IMR-90 (cell line): ENCODE results near the gene IL13RA1. TPM values are rescaled to one million over a fixed set of nuclear protein-coding genes. Genes with fewer than 3 reads are reported as not detected.

ENCODE experiments used
- ATAC-seq: fragments of 200-7000 bp; cut with Tn5 transposase; 2 replicates; pipeline ENCODE4 v1.9.1; 2020; ENCODE audit warnings: low read depth, mild to moderate bottlenecking, moderate library complexity
- BruUV-seq: library from RNA; stranded (reverse); fragments of 400-500 nt; replicated peaks from 2 replicates; lab custom pipeline; 2021; lab: Mats Ljungman, UMichigan
- CTCF ChIA-PET: fragments of 300-600 bp; formaldehyde crosslinking; extraction: SDS; loops from one replicate; lab custom pipeline; 2021; ENCODE audit warnings: antibody characterized with exemption; lab: Yijun Ruan, JAX
- POLR2A ChIA-PET: fragments of 300-600 bp; sonication (Branson Sonifier 250); formaldehyde crosslinking; loops from one replicate; lab custom pipeline; 2022; ENCODE audit warnings: antibody characterized with exemption; ENCODE audit not compliant: unreplicated experiment; lab: Charles Lee
- DNase-seq: peaks from one replicate; pipeline ENCODE4 v3.0.0; 2013
- H2AFZ ChIP-seq: replicated peaks from 2 replicates; pipeline ENCODE3; 2013; ENCODE audit warnings: low read length, mild to moderate bottlenecking; ENCODE audit not compliant: poor library complexity
- H2AK5ac ChIP-seq: 2 replicates; pipeline ENCODE4 v1.6.1; 2013; ENCODE audit warnings: low read depth, low read length, inconsistent platforms
- H2AK9ac ChIP-seq: replicated peaks from 2 replicates; pipeline ENCODE3; 2013; ENCODE audit warnings: mild to moderate bottlenecking, low read depth, low read length, moderate library complexity; ENCODE audit not compliant: poor library complexity
- H2BK120ac ChIP-seq: 2 replicates; pipeline ENCODE4 v1.6.1; 2013; ENCODE audit warnings: low read depth, low read length, inconsistent platforms
- H2BK15ac ChIP-seq: 3 replicates; pipeline ENCODE4 v1.6.1; 2013; ENCODE audit warnings: low read depth, low read length, inconsistent platforms
- H2BK20ac ChIP-seq: 2 replicates; pipeline ENCODE4 v1.6.1; 2013; ENCODE audit warnings: low read depth, mild to moderate bottlenecking, inconsistent platforms, low read length, moderate library complexity
- H2BK5ac ChIP-seq: 2 replicates; pipeline ENCODE4 v1.6.1; 2013; ENCODE audit warnings: mild to moderate bottlenecking, low read depth, low read length, inconsistent platforms; ENCODE audit not compliant: poor library complexity, severe bottlenecking
- H3K14ac ChIP-seq: replicated peaks from 2 replicates; pipeline ENCODE4 v1.6.1; 2013; ENCODE audit warnings: low read depth, low read length, inconsistent platforms
- H3K18ac ChIP-seq: 2 replicates; pipeline ENCODE4 v1.6.1; 2013; ENCODE audit warnings: low read depth, low read length, control low read depth
- H3K23ac ChIP-seq: 2 replicates; pipeline ENCODE4 v1.6.1; 2013; ENCODE audit warnings: low read depth, low read length, inconsistent platforms
- H3K27ac ChIP-seq: 2 replicates; pipeline ENCODE4 v1.5.1; 2013; ENCODE audit warnings: mild to moderate bottlenecking, control low read depth, low read length; ENCODE audit not compliant: insufficient read depth
- H3K27me3 ChIP-seq: 2 replicates; pipeline ENCODE4 v1.6.1; 2013; ENCODE audit warnings: low read length; ENCODE audit not compliant: control insufficient read depth, insufficient read depth
- H3K36me3 ChIP-seq: 2 replicates; pipeline ENCODE4 v1.6.1; 2013; ENCODE audit warnings: low read length, mixed read lengths; ENCODE audit not compliant: control insufficient read depth, insufficient read depth
- H3K4ac ChIP-seq: 2 replicates; pipeline ENCODE4 v1.6.1; 2013; ENCODE audit warnings: low read depth, low read length, inconsistent platforms
- H3K4me1 ChIP-seq: 2 replicates; pipeline ENCODE4 v1.6.1; 2013; ENCODE audit warnings: low read length, mixed read lengths; ENCODE audit not compliant: control insufficient read depth, insufficient read depth
- H3K4me2 ChIP-seq: 2 replicates; pipeline ENCODE4 v1.6.1; 2013; ENCODE audit warnings: low read depth, mild to moderate bottlenecking, control low read depth, low read length, moderate library complexity
- H3K4me3 ChIP-seq: 2 replicates; pipeline ENCODE4 v1.5.1; 2013; ENCODE audit warnings: low read depth, mild to moderate bottlenecking, control low read depth, low read length, moderate library complexity; ENCODE audit not compliant: insufficient read depth
- H3K56ac ChIP-seq: 2 replicates; pipeline ENCODE4 v1.6.1; 2013; ENCODE audit warnings: low read length, inconsistent platforms; ENCODE audit not compliant: insufficient read depth; ENCODE audit errors: extremely low read depth
- H3K79me1 ChIP-seq, 2 experiments: 2 replicates each; pipeline ENCODE4 v1.6.1; 2013; ENCODE audit warnings: low read length in 2 of 2, inconsistent platforms in 1 of 2, low read depth in 1 of 2
- H3K9ac ChIP-seq: 2 replicates; pipeline ENCODE4 v1.6.1; 2013; ENCODE audit warnings: low read depth, low read length, control low read depth
- H3K9me1 ChIP-seq: 2 replicates; pipeline ENCODE4 v1.6.1; 2013; ENCODE audit warnings: low read length, inconsistent platforms; ENCODE audit not compliant: insufficient read depth
- H3K9me3 ChIP-seq: 2 replicates; pipeline ENCODE4 v1.6.1; 2013; ENCODE audit warnings: low read length; ENCODE audit not compliant: control insufficient read depth, insufficient read depth
- H4K20me1 ChIP-seq: 2 replicates; pipeline ENCODE4 v1.6.1; 2013; ENCODE audit warnings: low read length, inconsistent platforms; ENCODE audit not compliant: insufficient read depth
- H4K5ac ChIP-seq: 2 replicates; pipeline ENCODE4 v1.6.1; 2013; ENCODE audit warnings: mild to moderate bottlenecking, low read depth, low read length, control low read depth
- H4K8ac ChIP-seq, 2 experiments: 2 replicates each; pipeline ENCODE4 v1.6.1; 2013; ENCODE audit warnings: low read depth in 2 of 2, low read length in 2 of 2, control low read depth in 1 of 2, inconsistent platforms in 1 of 2
- H4K91ac ChIP-seq: 2 replicates; pipeline ENCODE4 v1.6.1; 2013; ENCODE audit warnings: low read depth, low read length, inconsistent platforms; ENCODE audit not compliant: insufficient read depth
- BHLHE40 ChIP-seq: fragments of 150-350 bp; IDR thresholded peaks from 2 replicates; pipeline ENCODE4 v1.6.1; 2016; ENCODE audit warnings: mild to moderate bottlenecking, low read depth, low read length
- CEBPB ChIP-seq: IDR thresholded peaks from 2 replicates; pipeline ENCODE4 v1.6.1; 2012; ENCODE audit warnings: low read depth, low read length, improper control_type of control experiment
- CHD1 ChIP-seq: IDR thresholded peaks from 2 replicates; pipeline ENCODE4 v1.6.1; 2012; ENCODE audit warnings: low read depth, low read length, improper control_type of control experiment
- MXI1 ChIP-seq: IDR thresholded peaks from 2 replicates; pipeline ENCODE4 v1.6.1; 2012; ENCODE audit warnings: low read depth, mild to moderate bottlenecking, low read length, moderate library complexity, borderline replicate concordance
- RAD21 ChIP-seq: IDR thresholded peaks from 2 replicates; pipeline ENCODE4 v1.6.1; 2012; ENCODE audit warnings: low read length, improper control_type of control experiment
- SMC3 ChIP-seq: fragments of 150-350 bp; IDR thresholded peaks from 2 replicates; pipeline ENCODE4 v1.6.1; 2016; ENCODE audit warnings: low read depth, mild to moderate bottlenecking, antibody characterized with exemption, low read length, moderate library complexity
- WGBS, 2 experiments: methylation state at CpG; one replicate each; pipeline versions ENCODE4 v1.1.5 to v1.1.7; 2013; ENCODE audit warnings: missing lambda C conversion rate in 2 of 2; ENCODE audit not compliant: insufficient read length in 1 of 2; ENCODE audit errors: extremely low coverage in 2 of 2; 5-methylcytosine and 5-hydroxymethylcytosine counted together
- dilution Hi-C: fragments of 300-500 bp; cut with HindIII; formaldehyde crosslinking; loops from one replicate; pipeline ENCODE4 v1.14.3; 2018; ENCODE audit warnings: low sequenced_read_pairs; ENCODE audit not compliant: unreplicated experiment
- in situ Hi-C: fragments of 300-500 bp; cut with MboI; formaldehyde crosslinking; loops from 3 replicates; pipeline ENCODE4 v1.14.3; 2019; ENCODE audit warnings: low sequenced_read_pairs, inconsistent platforms, mixed read lengths
- intact Hi-C: fragments of 100-400 bp; cut with micrococcal nuclease; formaldehyde crosslinking; loops from 2 replicates; pipeline ENCODE4 v1.10.0; 2022
- polyA plus RNA-seq, 3 experiments: library from polyadenylated mRNA; depleted of rRNA; stranded (reverse); fragments of >200 nt; gene quantifications; 2 replicates each; pipeline ENCODE4 v1.2.3, GENCODE V29; 2012; ENCODE audit warnings: low replicate concordance in 1 of 3
- total RNA-seq: library from RNA; depleted of rRNA; stranded (reverse); fragments of >200 nt; gene quantifications from 2 replicates; pipeline ENCODE4 v1.2.3, GENCODE V29; 2012

The IL13RA1 gene
- total and polyA plus RNA-seq, 2 of the 4 experiments (the other 2 are of a cell fraction), result 24.2 to 31.7 TPM

DNA sequence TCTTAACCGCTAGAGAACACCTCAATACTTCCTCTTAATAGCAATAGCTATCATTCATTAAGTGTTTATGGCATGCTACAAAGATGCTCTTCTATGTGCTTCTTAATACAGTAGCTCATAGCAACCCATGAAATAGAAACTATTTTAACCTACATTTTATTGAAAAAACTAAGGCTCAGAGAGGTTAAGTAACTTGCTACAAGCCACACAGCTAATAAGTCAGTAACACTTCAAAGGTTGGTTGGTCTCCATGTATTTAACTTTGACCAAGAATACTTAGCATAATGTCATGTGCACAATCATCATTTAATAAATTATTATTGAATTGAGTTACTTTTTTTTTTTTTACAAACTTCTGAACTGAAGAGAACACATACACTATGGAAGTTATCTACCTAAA lies 36.1 kb downstream of the IL13RA1 start:
- H2BK5ac ChIP-seq, result no peak overlapping the region
- no peak overlapping the region for H2BK20ac ChIP-seq
- H2BK15ac ChIP-seq, result no peak overlapping the region
- no peak overlapping the region for H2BK120ac ChIP-seq
- no peaks in the 10 kb centered on the region for H4K20me1 ChIP-seq
- no peaks in the 10 kb centered on the region for H3K9me1 ChIP-seq
- H3K14ac ChIP-seq, result no peak overlapping the region
- DNase-seq (no peak), ATAC-seq (no peak)
- no peak overlapping the region for H2AK9ac ChIP-seq
- no peak overlapping the region for H4K91ac ChIP-seq
- intact Hi-C loops (no loop called here), in situ Hi-C loops (no loop called here), dilution Hi-C loops (no loop called here)
- H3K79me1 ChIP-seq, result no peaks in the 10 kb centered on the region
- H4K5ac ChIP-seq, result no peak overlapping the region
- no peak overlapping the region for H3K27ac ChIP-seq
- no peak overlapping the region for H3K23ac ChIP-seq
- H3K9ac ChIP-seq, result no peak overlapping the region
- no peaks in the 10 kb centered on the region for H3K9me3 ChIP-seq
- WGBS, 2 experiments, result no CpG with 5 or more reads among the region's 1 CpG
- H3K4me1 ChIP-seq, result no peaks in the 10 kb centered on the region
- H3K4ac ChIP-seq, result no peak overlapping the region
- H3K4me2 ChIP-seq, result no peak overlapping the region
- no peak overlapping the region for H2AK5ac ChIP-seq
- no peak overlapping the region for H3K18ac ChIP-seq
- no peaks in the 10 kb centered on the region for H3K27me3 ChIP-seq
- TF ChIP-seq SMC3 (no peak), CHD1 (no peak), MXI1 (no peak), BHLHE40 (no peak), RAD21 (no peak), CEBPB (no peak)
- ChIA-PET POLR2A (no interaction called here), CTCF (interaction anchor here (0.8 kb wide), 1 partner anchor 127 kb away, joined by 6 read pairs; no protein-coding TSS in a partner anchor)
- no TSS peak for BruUV-seq
- no peak overlapping the region for H4K8ac ChIP-seq
- H3K4me3 ChIP-seq, result no peak overlapping the region
- peaks cover 7% of the 10 kb centered on the region; the same call in 1 of the 2 replicates for H3K36me3 ChIP-seq
- no peak overlapping the region for H3K56ac ChIP-seq
- no peak overlapping the region for H2AFZ ChIP-seq
